SIG-M5 (cell line): ENCODE measurements around the gene SEMA3D.

ENCODE experiments used
- DNase-seq: peaks from one replicate; lab custom pipeline; 2025; lab: John Stamatoyannopoulos, UW

Gene SEMA3D

GRCh38 chr7:85184599-85185423 is 2.0 kb downstream of the SEMA3D start:
- DNase-seq, result no peak

DNA sequence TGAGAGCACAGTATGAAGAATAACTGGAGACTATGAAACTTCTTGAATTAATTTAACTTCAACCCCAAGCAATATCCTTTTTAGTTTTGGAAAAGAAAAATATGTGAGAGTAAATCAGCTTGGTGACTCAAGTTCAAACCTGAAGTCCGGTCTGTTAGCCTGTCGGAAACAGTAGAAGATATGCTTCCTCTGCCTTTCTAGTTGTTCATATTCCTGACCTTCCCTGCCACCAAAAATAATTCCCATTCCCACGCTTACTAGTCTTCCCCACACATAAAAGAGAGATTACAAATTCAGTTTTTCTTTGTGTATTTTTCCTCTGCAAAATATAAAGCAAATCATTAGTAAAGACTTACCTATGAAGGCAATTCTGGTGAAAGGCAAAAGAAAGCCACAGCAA is 3.6 kb downstream of the SEMA3D start:
- no peak for DNase-seq

DNA sequence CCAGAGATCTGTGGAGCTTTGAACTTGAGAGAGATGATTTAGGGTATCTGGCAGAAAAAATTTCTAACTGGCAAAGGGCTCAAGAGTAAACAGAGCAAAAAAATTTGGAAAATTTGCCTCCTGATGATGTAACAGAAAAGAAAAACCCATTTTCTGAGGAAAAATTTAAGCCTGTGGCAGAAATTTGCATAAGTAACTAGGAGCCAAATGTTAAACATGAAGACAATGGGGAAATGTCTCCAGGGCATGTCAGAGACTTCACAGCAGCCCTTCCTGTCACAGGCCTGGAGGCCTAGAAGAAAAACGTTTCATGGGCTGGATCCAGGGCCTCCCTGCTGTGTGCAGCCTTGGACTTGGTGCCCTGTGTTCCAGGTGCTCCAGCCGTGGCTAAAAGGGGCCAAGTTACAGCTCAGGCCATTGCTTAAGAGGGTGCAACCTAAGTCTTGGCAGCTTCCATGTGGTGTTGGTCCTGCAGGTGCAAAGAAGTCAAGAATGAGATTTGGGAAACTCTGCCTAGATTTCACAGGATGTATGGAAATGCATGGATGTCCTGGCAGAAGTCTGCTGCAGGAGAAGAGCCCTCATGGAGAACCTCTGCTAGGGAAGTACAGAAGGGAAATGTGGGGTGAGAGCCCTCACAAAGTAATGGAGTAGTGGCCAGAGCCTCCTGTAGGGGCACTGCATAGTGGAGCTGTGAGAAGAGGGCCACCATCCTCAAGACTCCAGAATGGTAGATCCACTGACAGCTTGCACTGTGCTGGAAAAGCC is 8.1 kb downstream of the SEMA3D start:
- DNase-seq, result no peak

DNA sequence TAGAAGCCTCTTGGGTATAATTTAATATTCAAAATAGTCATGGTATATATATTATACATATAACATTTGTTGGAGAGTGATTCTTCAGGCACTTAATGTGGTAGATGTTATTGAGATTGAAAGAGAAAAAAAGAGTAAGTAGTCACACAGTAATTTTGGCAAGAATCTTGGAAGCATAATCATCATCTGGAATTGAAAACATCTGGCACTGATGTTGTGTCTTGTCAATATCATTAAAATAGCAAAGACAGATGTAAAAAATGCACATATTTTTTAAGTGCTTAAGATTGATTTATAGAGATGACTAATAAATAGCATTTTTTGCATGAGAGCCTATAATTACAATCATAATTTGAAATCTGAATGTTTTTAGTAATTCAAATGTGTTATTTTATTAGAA is 9.5 kb downstream of the SEMA3D start:
- DNase-seq, result no peak

GRCh38 chr7:85176197-85176596 is 10.7 kb downstream of the SEMA3D start:
- no peak for DNase-seq

DNA sequence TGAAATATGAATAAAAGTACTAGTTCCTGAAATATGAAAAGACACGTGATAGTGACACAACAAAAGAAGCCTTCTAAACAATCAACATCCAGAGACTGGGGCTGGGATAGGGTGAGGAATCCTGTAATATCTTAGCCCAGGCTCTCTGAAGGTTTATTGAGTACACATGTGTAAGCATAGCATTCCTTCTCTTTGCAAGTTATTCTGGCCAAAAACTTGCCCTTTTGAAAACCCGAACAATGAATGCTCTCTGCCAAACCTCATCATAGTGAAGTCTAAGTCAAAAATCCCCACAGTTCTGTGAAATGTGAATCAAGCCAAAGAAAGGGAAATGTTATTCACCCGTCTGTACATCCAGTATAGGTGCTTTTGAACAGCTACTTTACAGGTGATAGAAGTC is 11.6 kb downstream of the SEMA3D start:
- DNase-seq, result no peak

DNA sequence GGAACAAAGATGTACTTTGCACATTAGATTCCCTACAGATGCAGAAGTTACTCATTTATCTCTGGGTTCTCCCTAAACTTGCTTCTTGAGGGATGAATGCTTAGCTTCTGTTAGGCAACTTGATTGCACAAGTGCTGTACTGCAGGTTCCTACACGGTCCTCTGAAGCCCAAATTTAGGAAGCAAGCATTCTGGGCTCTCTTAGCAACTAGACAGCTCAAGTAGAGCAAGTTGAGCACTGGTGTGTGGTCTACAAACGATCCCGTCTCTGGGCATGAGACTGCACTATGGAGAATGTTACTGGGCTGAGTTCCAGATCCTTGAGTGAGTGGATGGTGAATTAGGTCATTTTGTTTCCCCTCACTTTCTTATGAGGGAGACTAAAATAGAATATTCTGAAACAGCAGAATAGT is 14.3 kb downstream of the SEMA3D start:
- DNase-seq, result no peak

GRCh38 chr7:85167636-85168035 is 19.2 kb downstream of the SEMA3D start:
- DNase-seq, result no peak

DNA sequence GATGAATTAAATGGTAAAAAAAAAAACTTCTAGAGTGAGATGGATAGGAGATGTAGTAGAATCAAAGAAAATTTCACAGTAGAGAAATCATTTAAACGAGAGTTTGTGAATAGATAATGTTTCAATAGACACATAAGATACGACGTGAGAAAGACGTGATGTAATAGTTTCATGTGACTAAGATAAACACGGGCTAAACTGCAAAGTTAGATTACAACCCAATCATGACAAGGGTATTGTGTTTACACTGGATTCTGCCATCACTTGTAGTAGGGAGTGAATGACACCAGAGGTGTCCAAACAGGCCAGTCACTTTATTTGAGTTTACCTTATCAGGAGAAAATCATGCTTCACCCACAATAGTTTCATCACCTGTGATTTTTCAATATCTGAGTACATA is 21.6 kb downstream of the SEMA3D start:
- no peak for DNase-seq

DNA sequence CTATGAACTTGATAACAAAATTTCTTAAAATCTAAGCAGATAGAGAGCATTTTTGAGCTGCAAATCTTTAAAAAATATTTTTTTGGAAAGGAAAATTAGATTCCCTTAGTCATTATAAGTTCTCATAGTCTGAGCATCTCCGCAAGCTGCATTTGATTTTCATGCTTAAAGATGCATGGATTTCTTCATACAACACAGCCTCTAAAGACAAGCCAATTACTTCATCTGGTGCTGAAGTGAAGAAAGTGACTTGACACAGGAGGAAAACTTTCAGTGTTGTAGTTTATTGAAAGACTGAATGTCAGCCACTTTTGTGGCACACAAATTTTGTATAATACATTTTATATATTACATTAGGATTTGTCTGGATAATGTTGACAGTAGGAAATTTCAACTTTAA is 22.5 kb downstream of the SEMA3D start:
- no peak for DNase-seq

DNA sequence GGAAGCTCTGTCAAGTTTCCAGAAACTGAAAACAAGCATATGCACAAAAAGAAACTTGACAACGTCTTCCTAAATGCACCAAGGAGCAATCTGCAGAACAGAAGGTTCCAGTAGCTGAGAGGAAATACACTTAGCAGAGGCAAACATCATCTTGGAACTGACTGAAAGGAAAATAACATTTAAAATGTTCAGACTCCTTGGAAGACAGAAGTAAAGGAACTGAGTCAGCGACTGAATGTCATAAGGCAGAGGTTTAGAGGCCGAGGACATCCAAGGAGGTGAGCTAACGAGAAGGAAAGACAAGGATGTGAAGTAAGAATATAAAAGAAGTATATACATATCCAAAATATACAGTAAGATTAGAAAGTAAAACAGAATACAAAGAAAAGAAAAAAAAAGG is 24.1 kb downstream of the SEMA3D start:
- DNase-seq, result no peak

GRCh38 chr7:85160223-85160622 is 26.6 kb downstream of the SEMA3D start:
- peak; percentile 28 for DNase-seq

- DNase-seq, result no peak
These were observed 27.9 kb downstream of the SEMA3D start for GRCh38 chr7:85159003-85159402.

DNA sequence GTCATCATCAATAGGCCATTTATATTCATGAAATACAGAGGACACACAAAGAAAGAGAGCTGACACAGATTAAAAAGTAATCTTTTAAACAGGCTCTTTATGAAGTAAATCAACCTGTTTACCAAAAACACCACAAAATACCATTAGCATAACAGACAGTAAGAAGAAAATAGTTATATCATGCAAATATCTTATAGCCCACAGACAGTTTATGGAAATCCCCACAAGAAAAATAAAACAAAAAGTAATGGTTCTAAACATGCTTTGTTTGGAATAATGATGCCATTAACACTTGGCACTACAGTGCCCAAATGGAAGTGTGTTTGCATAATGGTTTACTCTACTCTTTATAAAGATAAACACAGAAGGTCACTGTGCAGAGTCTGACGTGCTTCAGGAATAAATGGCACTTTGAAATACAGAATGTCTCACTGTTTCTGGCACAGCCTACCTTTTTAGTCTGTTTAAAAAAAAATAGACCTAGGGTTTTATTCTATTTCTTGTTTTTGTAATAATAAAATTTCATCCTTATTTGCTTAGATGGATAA is 30.1 kb downstream of the SEMA3D start:
- DNase-seq, result no peak

DNA sequence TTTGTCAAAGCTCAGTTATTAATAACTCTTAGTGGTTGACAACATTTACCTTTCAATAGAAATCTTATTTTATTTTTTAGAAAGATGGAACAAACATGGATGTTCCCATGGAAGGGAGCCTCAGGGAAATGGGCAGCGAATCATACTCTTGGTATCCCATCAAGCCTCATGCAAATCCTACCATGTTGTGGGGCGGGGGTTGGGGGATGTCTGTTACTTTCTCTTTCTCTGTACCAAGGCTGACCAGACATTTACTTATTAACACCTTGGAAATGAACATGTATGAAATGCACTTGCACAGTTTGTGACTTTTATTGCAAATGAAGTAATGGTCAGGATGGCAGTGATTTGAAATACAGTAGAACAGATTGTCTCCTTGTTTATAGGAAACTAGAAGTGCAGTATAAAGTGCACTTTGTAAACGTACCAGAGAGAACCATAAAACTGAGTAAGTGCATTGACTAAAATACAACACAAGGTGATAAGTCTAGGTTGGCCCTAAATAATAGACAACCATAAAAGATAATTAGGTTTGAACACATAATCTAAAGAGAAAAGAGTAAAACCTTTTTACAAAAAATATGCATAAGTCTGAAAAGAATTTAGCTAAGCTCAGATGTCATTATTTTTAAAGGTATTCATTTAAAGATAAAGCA is 32.4 kb downstream of the SEMA3D start:
- no peak for DNase-seq

DNA sequence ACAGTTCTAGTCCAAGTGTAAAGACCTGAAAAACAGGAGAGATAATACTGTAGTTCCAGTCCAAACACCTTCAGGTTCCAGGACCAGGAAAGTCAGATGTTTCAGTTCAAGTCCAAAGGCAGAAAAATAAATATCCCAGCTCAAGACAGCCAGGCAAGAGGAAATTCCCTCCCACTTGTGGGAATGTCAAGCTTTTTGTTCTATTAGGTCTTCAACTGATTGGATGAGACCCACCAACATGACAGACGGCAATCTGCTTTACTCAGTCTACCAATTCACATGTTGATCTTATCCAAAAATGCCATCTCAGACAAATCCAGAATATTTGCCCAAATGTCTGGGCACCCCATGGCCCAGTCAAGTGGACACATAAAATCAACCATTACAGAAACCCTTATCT is 33.1 kb downstream of the SEMA3D start:
- DNase-seq, result no peak

GRCh38 chr7:85150624-85151023 is 36.2 kb downstream of the SEMA3D start:
- DNase-seq, result no peak

DNA sequence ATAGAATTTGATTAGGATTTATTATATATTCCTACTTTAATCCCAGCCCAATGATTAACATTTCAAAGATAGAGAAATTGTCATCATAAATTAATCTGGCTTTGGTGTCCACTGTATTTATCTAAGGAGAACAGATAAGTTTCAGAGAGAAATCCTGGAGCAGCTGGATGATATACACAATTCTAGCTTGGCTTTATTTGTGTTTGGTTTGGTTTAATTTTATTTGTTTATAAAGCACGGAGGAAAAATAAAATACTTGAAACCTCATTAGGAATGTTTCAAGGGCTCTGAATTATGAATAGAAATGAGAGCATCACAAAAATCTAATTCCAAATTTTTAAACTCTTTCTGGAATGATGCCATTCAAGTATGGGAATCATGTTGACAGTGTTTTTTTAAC is 42.1 kb downstream of the SEMA3D start:
- DNase-seq, result no peak

- DNase-seq, result no peak
These were observed 50.9 kb downstream of the SEMA3D start for GRCh38 chr7:85135977-85136376.

- DNase-seq, result no peak
These were observed 53.3 kb downstream of the SEMA3D start for GRCh38 chr7:85133560-85133959.

GRCh38 chr7:85133006-85133405 is 53.9 kb downstream of the SEMA3D start:
- DNase-seq, result no peak

DNA sequence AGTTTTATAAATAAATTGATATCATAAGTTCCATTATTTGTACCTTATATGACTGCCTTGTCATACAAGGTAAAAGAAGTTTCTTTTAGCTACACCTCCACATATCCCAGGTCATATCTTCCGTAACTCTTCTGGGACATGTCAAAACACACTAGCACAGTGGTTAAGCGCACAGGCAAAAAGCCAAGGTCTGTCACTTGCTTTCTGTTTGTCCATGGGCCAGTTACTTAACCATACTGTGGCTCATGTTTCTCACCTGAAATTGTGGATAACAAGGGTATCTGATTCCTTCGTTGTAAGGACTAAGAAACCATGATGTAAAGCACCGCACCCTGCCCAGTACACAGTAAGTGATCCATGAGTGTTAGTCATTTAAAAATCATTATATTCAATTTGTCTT is 56.2 kb downstream of the SEMA3D start:
- no peak for DNase-seq

DNA sequence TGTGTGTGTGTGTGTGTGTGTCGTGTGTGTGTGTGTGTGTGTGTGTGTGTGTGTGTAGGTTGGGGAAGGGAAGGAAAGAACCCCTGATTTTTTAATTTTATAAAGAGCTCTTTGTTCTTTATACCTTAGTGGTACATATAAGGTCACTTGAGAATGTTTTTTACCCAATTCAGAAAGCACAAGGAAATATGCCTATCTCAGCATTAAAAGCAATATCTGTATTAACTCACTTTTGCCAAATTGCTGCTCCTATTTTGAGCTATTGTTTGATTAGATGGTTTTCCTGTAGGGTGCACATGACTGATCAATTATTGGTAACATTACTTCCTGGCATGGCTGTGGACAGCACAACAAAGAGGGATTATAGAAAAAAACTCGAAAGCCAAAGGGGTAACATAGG is 60.5 kb downstream of the SEMA3D start:
- no peak for DNase-seq
